A673 (cell line): ENCODE measurements around the gene TGFBR3L.

Experiments
- EZH2 ChIP-seq: fragments of 200-600 bp; sonication (generic); IDR thresholded peaks from 2 replicates; pipeline ENCODE4 v1.6.1; 2017; ENCODE audit warnings: borderline replicate concordance, low read depth, mild to moderate bottlenecking, mixed read lengths, antibody characterized with exemption, low read length; ENCODE audit not compliant: poor library complexity, severe bottlenecking
- TF ChIP-seq, protein P1 (sequence below): fragments of 300-800, 200-600 bp; sonication (generic); conservative IDR thresholded peaks from 2 replicates; pipeline ENCODE4 v1.5.1; 2017; ENCODE audit warnings: low read depth, mild to moderate bottlenecking, antibody characterized with exemption, low read length, moderate library complexity, mixed read lengths

- TF ChIP-seq, protein P1, sequence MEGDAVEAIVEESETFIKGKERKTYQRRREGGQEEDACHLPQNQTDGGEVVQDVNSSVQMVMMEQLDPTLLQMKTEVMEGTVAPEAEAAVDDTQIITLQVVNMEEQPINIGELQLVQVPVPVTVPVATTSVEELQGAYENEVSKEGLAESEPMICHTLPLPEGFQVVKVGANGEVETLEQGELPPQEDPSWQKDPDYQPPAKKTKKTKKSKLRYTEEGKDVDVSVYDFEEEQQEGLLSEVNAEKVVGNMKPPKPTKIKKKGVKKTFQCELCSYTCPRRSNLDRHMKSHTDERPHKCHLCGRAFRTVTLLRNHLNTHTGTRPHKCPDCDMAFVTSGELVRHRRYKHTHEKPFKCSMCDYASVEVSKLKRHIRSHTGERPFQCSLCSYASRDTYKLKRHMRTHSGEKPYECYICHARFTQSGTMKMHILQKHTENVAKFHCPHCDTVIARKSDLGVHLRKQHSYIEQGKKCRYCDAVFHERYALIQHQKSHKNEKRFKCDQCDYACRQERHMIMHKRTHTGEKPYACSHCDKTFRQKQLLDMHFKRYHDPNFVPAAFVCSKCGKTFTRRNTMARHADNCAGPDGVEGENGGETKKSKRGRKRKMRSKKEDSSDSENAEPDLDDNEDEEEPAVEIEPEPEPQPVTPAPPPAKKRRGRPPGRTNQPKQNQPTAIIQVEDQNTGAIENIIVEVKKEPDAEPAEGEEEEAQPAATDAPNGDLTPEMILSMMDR = no peak
- no peak for TF ChIP-seq EZH2
These were observed 34.8 kb upstream of the TGFBR3L start for GRCh38 chr19:7879836-7880235.
